Mesenchymal stem cell (in vitro differentiated cells and primary cell): ENCODE measurements around the gene BRIX1.
"Not testable (repeated sequence)": the region's sequence is repeated elsewhere in the genome, so short reads cannot be mapped to it uniquely, and the experiment has no call there.

Experiments
- DNase-seq: peaks from one replicate; pipeline ENCODE4 v3.0.0-alpha.2; 2013
- H2AFZ ChIP-seq: one replicate; pipeline ENCODE4 v1.6.1; 2013; ENCODE audit warnings: low read depth, mild to moderate bottlenecking, control low read depth, inconsistent platforms, low read length, moderate library complexity
- H2AK5ac ChIP-seq: 2 replicates; pipeline ENCODE4 v1.6.1; 2013; ENCODE audit warnings: low read length, moderate library complexity, mild to moderate bottlenecking, inconsistent platforms; ENCODE audit not compliant: severe bottlenecking
- H2BK120ac ChIP-seq: one replicate; pipeline ENCODE4 v1.6.1; 2013; ENCODE audit warnings: low read depth, mild to moderate bottlenecking, inconsistent platforms, low read length, moderate library complexity
- H2BK12ac ChIP-seq, 2 experiments: one replicate each; pipeline ENCODE4 v1.6.1; 2013; ENCODE audit warnings: inconsistent platforms in 2 of 2, low read length in 2 of 2, mild to moderate bottlenecking in 2 of 2, moderate library complexity in 2 of 2, control low read depth in 1 of 2
- H2BK15ac ChIP-seq: one replicate; pipeline ENCODE4 v1.6.1; 2013; ENCODE audit warnings: mild to moderate bottlenecking, low read depth, inconsistent platforms; ENCODE audit not compliant: poor library complexity, severe bottlenecking
- H2BK5ac ChIP-seq: 2 replicates; pipeline ENCODE4 v1.6.1; 2013; ENCODE audit warnings: low read depth, mild to moderate bottlenecking, low read length, control low read depth, inconsistent platforms; ENCODE audit not compliant: poor library complexity, severe bottlenecking
- H3K14ac ChIP-seq, 2 experiments: one replicate each; pipeline ENCODE4 v1.6.1; 2013; ENCODE audit warnings: inconsistent platforms in 2 of 2, low read length in 2 of 2, control low read depth in 1 of 2, mild to moderate bottlenecking in 1 of 2, moderate library complexity in 1 of 2
- H3K18ac ChIP-seq, 2 experiments: one replicate each; pipeline ENCODE4 v1.6.1; 2013; ENCODE audit warnings: inconsistent platforms in 2 of 2, low read length in 2 of 2, control low read depth in 1 of 2, low read depth in 1 of 2, mild to moderate bottlenecking in 1 of 2
- H3K23ac ChIP-seq, 2 experiments: one replicate each; pipeline ENCODE4 v1.6.1; 2013; ENCODE audit warnings: inconsistent platforms in 2 of 2, low read length in 2 of 2, mild to moderate bottlenecking in 2 of 2, moderate library complexity in 2 of 2, control low read depth in 1 of 2
- H3K27ac ChIP-seq: 2 replicates; pipeline ENCODE4 v1.5.1; 2013; ENCODE audit warnings: mild to moderate bottlenecking, moderate library complexity, low read length, control low read depth, inconsistent platforms; ENCODE audit not compliant: poor library complexity, severe bottlenecking
- H3K27me3 ChIP-seq, 2 experiments: 2 replicates each; pipeline versions ENCODE4 v1.6.1 to v1.7.0; 2013; ENCODE audit warnings: low read length in 2 of 2, mild to moderate bottlenecking in 2 of 2, moderate library complexity in 2 of 2, control low read depth in 1 of 2, inconsistent platforms in 1 of 2; ENCODE audit not compliant: control insufficient read depth in 1 of 2, insufficient read depth in 1 of 2
- H3K36me3 ChIP-seq, 2 experiments: 2 replicates each; pipeline versions ENCODE4 v1.6.1 to v1.7.0; 2013; ENCODE audit warnings: low read length in 2 of 2, control low read depth in 1 of 2, inconsistent platforms in 1 of 2, low read depth in 1 of 2, mild to moderate bottlenecking in 1 of 2; ENCODE audit not compliant: insufficient read depth in 2 of 2, control insufficient read depth in 1 of 2
- H3K4ac ChIP-seq, 2 experiments: one replicate each; pipeline ENCODE4 v1.6.1; 2013; ENCODE audit warnings: inconsistent platforms in 2 of 2, low read length in 2 of 2, mild to moderate bottlenecking in 2 of 2, moderate library complexity in 2 of 2, control low read depth in 1 of 2, low read depth in 1 of 2
- H3K4me1 ChIP-seq: 2 replicates; pipeline ENCODE4 v1.6.1; 2013; ENCODE audit warnings: low read depth, low read length, control low read depth; ENCODE audit not compliant: control insufficient read depth, insufficient read depth
- H3K4me2 ChIP-seq: 2 replicates; pipeline ENCODE4 v1.6.1; 2013; ENCODE audit warnings: low read length, mild to moderate bottlenecking, inconsistent platforms; ENCODE audit not compliant: poor library complexity, severe bottlenecking
- H3K4me3 ChIP-seq, 2 experiments: 2 replicates each; pipeline versions ENCODE4 v1.5.1 to v1.7.0; 2013; ENCODE audit warnings: low read length in 2 of 2, mild to moderate bottlenecking in 2 of 2, control low read depth in 1 of 2, low read depth in 1 of 2; ENCODE audit not compliant: insufficient read depth in 1 of 2
- H3K79me1 ChIP-seq: replicated peaks from 2 replicates; pipeline ENCODE4 v1.6.1; 2013; ENCODE audit warnings: mild to moderate bottlenecking, control low read depth, low read length, inconsistent platforms; ENCODE audit not compliant: poor library complexity, severe bottlenecking
- H3K9ac ChIP-seq: 2 replicates; pipeline ENCODE4 v1.7.0; 2013; ENCODE audit warnings: mild to moderate bottlenecking, low read length, moderate library complexity
- H3K9me3 ChIP-seq: 2 replicates; pipeline ENCODE4 v1.7.0; 2013; ENCODE audit warnings: mild to moderate bottlenecking, low read length; ENCODE audit not compliant: control insufficient read depth
- H4K8ac ChIP-seq: one replicate; pipeline ENCODE4 v1.6.1; 2013; ENCODE audit warnings: inconsistent platforms, mild to moderate bottlenecking, low read length, moderate library complexity
- H4K91ac ChIP-seq: one replicate; pipeline ENCODE4 v1.6.1; 2013; ENCODE audit warnings: mild to moderate bottlenecking, low read length, inconsistent platforms
- WGBS: methylation state at CpG from one replicate; pipeline ENCODE4 v1.1.7; 2013; ENCODE audit warnings: mixed read lengths; 5-methylcytosine and 5-hydroxymethylcytosine counted together

BRIX1 gene

DNA sequence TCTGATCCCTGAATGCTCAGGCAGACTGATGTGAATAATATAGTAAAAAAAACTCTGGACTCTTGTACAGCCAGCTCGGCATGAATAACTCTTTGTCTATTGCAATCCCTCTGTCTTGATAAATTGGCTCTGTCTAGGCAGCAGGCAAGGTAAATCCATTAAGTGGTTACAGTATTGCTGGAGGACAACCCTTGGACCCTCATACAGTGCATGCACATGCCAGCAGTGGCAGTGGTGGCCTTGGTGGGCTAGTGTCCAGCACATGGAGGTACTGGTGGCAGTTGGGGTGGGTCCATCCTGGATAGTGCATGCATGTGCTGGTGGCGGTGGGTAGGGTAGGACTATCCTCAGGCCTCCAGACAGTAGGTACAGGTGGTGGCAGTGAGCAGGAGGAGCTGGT, 52.7 kb downstream of the BRIX1 start:
- H2BK5ac ChIP-seq = no peak overlapping the region
- H4K8ac ChIP-seq = no peak overlapping the region
- no peak overlapping the region for H3K18ac ChIP-seq
- no peak overlapping the region for H4K91ac ChIP-seq
- no peak overlapping the region for H3K14ac ChIP-seq
- 100% methylated on average over 2 of the region's 2 CpGs for WGBS
- H2BK120ac ChIP-seq = no peak overlapping the region
- no peak overlapping the region for H3K4me2 ChIP-seq
- H3K4me3 ChIP-seq = no peak overlapping the region
- no peaks in the 10 kb centered on the region for H3K36me3 ChIP-seq
- H3K79me1 ChIP-seq = no peaks in the 10 kb centered on the region
- H3K27ac ChIP-seq = no peak overlapping the region
- no peak for DNase-seq
- no peaks in the 10 kb centered on the region for H3K27me3 ChIP-seq
- H2BK12ac ChIP-seq = no peak overlapping the region
- no peak overlapping the region for H2BK15ac ChIP-seq
- peaks cover 10% of the 10 kb centered on the region for H3K9me3 ChIP-seq
- H3K9ac ChIP-seq = no peak overlapping the region
- no peak overlapping the region for H2AFZ ChIP-seq
- H3K4ac ChIP-seq = no peak overlapping the region
- H3K4me1 ChIP-seq = no peaks in the 10 kb centered on the region
- no peak overlapping the region for H3K23ac ChIP-seq
- H2AK5ac ChIP-seq = no peak overlapping the region

DNA sequence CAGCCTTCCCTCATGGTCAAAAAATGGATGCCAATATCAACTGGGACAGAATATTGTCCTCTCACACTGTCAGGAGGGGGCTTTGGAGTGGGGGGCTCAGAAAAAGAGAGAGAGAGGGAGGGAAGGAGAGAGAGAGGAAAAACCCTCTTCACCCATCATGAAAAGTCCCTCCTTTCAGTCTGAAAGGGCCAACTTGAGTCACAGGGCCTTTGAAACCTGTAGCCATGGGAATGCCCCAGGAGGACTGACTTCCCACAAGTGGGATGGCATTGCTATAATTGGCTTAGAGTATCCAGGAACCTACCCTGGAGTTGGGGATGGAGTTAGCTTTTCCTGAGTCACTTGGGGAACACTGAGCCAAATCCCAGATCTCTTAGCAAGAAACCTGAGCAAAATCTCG, 55.0 kb downstream of the BRIX1 start:
- Histone ChIP-seq H3K18ac (no peak overlapping the region), H3K9ac (no peak overlapping the region), H2BK15ac (no peak overlapping the region), H3K14ac (no peak overlapping the region), H4K8ac (no peak overlapping the region), H3K36me3 (no peaks in the 10 kb centered on the region), H2AK5ac (no peak overlapping the region), H3K9me3 (peaks cover 6% of the 10 kb centered on the region), H3K4ac (no peak overlapping the region), H2AFZ (no peak overlapping the region), H3K4me3 (no peak overlapping the region), H4K91ac (no peak overlapping the region), H3K4me1 (no peaks in the 10 kb centered on the region), H2BK12ac (no peak overlapping the region), H2BK5ac (no peak overlapping the region), H3K4me2 (no peak overlapping the region), H3K27ac (no peak overlapping the region), H3K23ac (no peak overlapping the region), H3K27me3 (no peaks in the 10 kb centered on the region), H2BK120ac (no peak overlapping the region), H3K79me1 (no peaks in the 10 kb centered on the region)
- no peak for DNase-seq
- 89% methylated on average over 1 of the region's 1 CpG for WGBS

GRCh38 chr5:34971655-34972054, 56.1 kb downstream of the BRIX1 start:
- not testable (repeated sequence) for H3K23ac ChIP-seq, H3K9me3 ChIP-seq, H2BK15ac ChIP-seq, H2AK5ac ChIP-seq, H3K27me3 ChIP-seq, DNase-seq, H3K14ac ChIP-seq, H2BK5ac ChIP-seq, H2BK120ac ChIP-seq, H4K8ac ChIP-seq, H3K4ac ChIP-seq, H2BK12ac ChIP-seq, H3K9ac ChIP-seq, H3K79me1 ChIP-seq, H3K27ac ChIP-seq, H3K18ac ChIP-seq, H3K4me3 ChIP-seq, H2AFZ ChIP-seq, H3K36me3 ChIP-seq, H4K91ac ChIP-seq, H3K4me1 ChIP-seq, H3K4me2 ChIP-seq
- WGBS = no CpG with 5 or more reads among the region's 4 CpGs
